Measurements from ENCODE around the gene FKBP5. TPM values are rescaled to one million over a fixed set of nuclear protein-coding genes. Genes with fewer than 3 reads are reported as not detected.
A peak's percentile ranks its signal among the peaks of the same experiment; 100 is the strongest.

Gene FKBP5
- total and polyA plus RNA-seq, 12 donors, result 20.3 to 199 (median 48.6) TPM

- Histone ChIP-seq H3K4me3 (no peak overlapping the region), H3K9me3 (no peaks in the 10 kb centered on the region), H3K27ac (peak overlapping the region; percentile 65 to 93 (median 88)), H3K36me3 (no peaks in the 10 kb centered on the region), H3K4me1 (peaks cover 21 to 65% (median 40%) of the 10 kb centered on the region in 9 donors), H3K27me3 (no peaks in the 10 kb centered on the region)
- ATAC-seq (peak in 1 of 8 donors; percentile 6), DNase-seq (peak in 1 of 2 donors; percentile 18)
- TF ChIP-seq CTCF (IDR thresholded peaks at IDR 0.05), result no peak
- intact Hi-C loops (cut with DNase I), result loop anchor here in 2 of 10 donors (1.0 to 5.0 kb wide), 2 partner anchors 27 to 722 kb away; no protein-coding TSS in a partner anchor
- 73 to 81% methylated on average over 2 of the region's 2 CpGs for WGBS, 2 donors
These were observed 30.2 kb upstream of the FKBP5 start for GRCh38 chr6:35718911-35719381.

GRCh38 chr6:35718375-35718736, 29.6 kb upstream of the FKBP5 start:
- no peaks in the 10 kb centered on the region for H3K9me3 ChIP-seq
- DNase-seq (no peak), ATAC-seq (no peak)
- no peak for TF ChIP-seq CTCF (IDR thresholded peaks at IDR 0.05)
- intact Hi-C loops (cut with DNase I), result loop anchor here in 2 of 10 donors (1.0 to 5.0 kb wide), 2 partner anchors 26 to 721 kb away; no protein-coding TSS in a partner anchor
- peaks cover 21 to 59% (median 40%) of the 10 kb centered on the region in 9 donors for H3K4me1 ChIP-seq
- H3K4me3 ChIP-seq, result no peak overlapping the region
- no peaks in the 10 kb centered on the region for H3K36me3 ChIP-seq
- H3K27ac ChIP-seq, result peak overlapping the region in 8 of 10 donors; percentile 73 to 93 (median 88)
- WGBS, 2 donors, result 85 to 90% methylated on average over 4 of the region's 4 CpGs
- no peaks in the 10 kb centered on the region for H3K27me3 ChIP-seq

- H3K4me1 ChIP-seq, result peaks cover 21 to 54% (median 38%) of the 10 kb centered on the region in 9 donors
- H3K27ac ChIP-seq, result peak overlapping the region in 3 of 10 donors; percentile 87 to 92 (median 90)
- no peaks in the 10 kb centered on the region for H3K36me3 ChIP-seq
- WGBS, 2 donors, result 82 to 84% methylated on average over 19 of the region's 19 CpGs
- intact Hi-C loops (cut with DNase I), result loop anchor here in 2 of 10 donors (1.0 to 5.0 kb wide), 2 partner anchors 25 to 720 kb away; no protein-coding TSS in a partner anchor
- H3K27me3 ChIP-seq, result no peaks in the 10 kb centered on the region
- DNase-seq (no peak), ATAC-seq (no peak)
- no peaks in the 10 kb centered on the region for H3K9me3 ChIP-seq
- H3K4me3 ChIP-seq, result no peak overlapping the region
- TF ChIP-seq CTCF (IDR thresholded peaks at IDR 0.05), result no peak
These were observed 29.0 kb upstream of the FKBP5 start for GRCh38 chr6:35717449-35718374.

GRCh38 chr6:35716798-35717197, 28.1 kb upstream of the FKBP5 start:
- no peak overlapping the region for H3K27ac ChIP-seq
- WGBS, 2 donors, result 77 to 78% methylated on average over 2 of the region's 2 CpGs
- H3K4me3 ChIP-seq, result no peak overlapping the region
- ATAC-seq, result no peak
- peaks cover 18 to 45% (median 29%) of the 10 kb centered on the region in 9 donors for H3K4me1 ChIP-seq
- DNase-seq, result no peak
- TF ChIP-seq CTCF (IDR thresholded peaks at IDR 0.05), result no peak
- H3K36me3 ChIP-seq, result no peaks in the 10 kb centered on the region
- H3K9me3 ChIP-seq, result no peaks in the 10 kb centered on the region
- no peaks in the 10 kb centered on the region for H3K27me3 ChIP-seq
- intact Hi-C loops (cut with DNase I), result loop anchor here in 1 of 10 donors (5.0 kb wide), 1 partner anchor 719 kb away; no protein-coding TSS in a partner anchor

All from heart right ventricle (tissue), 16 donors.